ENCODE measurements around the gene PLA2G7.
A peak's percentile ranks its signal among the peaks of the same experiment; 100 is the strongest.
"Not testable (repeated sequence)": the region's sequence is repeated elsewhere in the genome, so short reads cannot be mapped to it uniquely, and the experiment has no call there.

The PLA2G7 gene

DNA sequence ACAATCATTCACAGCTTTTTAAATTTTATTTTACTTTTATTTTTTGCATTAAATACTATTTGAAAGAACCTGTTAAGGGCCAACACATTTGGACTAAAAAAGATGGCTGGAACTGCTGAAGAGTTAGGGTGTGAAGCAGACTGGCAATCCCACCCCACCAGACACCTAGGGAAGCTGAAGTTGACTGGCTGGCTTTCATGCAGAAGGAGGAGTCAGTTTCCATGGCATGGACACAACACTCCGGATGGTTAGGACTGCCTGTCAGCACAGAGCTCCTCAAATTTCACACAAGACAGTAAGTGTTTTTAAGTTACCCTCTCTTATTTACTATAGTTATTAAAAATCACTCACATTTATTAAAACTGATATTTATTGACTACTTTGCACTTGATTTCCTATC, 11.5 kb upstream of the PLA2G7 start, which contains the start of gene ANKRD66:
TSS of gene ANKRD66 (plus strand) at position 238 of the 400 bp plus-strand sequence. CDS start 5,016 bp downstream, outside the sequence.
- no peak for DNase-seq

DNA sequence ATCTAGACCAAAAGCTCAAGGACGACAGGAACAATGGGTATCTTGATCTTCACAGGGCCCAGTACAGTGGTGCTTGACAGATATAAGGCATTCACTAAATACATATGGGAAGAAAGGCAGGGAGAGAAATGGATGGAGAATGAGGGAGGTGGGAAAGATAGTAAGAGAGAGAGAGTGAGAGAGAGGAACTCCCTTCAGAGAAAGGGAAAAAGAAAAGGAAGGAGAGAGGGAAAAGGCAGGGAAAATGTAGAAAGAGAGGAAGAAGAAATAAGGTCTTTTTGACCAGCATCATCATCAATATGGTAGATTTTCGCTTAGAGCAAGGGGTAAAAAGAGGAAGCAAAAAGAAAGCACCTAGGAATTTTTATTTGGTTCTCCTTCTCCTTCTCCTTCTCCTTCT, 10.8 kb upstream of the PLA2G7 start:
- no peak for DNase-seq

DNA sequence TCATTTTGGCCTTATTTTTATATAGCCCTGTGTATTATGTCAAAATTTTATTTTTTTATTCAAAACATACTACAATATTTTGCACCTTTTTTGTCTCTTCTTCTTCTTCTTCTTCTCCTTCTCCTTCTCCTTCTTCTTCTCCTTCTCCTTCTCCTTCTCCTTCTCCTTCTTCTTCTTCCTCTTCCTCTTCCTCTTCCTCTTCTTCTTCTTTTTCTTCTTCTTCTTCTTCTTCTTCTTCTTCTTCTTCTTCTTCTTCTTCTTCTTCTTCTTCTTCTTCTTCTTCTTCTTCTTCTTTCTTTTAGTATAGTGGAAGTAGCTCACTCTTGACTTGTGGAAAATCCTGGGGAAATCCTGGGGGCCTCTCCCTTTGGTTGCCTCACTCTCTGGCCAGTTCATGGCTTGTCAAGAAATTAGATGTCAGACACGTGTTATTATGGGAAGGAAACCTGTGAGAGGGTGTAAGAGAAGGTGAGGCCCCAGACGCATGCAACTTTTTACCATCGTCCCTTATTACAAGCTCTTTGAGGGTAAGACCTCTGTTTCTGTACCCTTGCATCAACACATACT, 9.1 kb upstream of the PLA2G7 start:
- DNase-seq: not testable (repeated sequence)

- no peak for DNase-seq
Observed at GRCh38 chr6:46743425-46744158, 8.4 kb upstream of the PLA2G7 start.

- no peak for DNase-seq
Observed at GRCh38 chr6:46741910-46742309, 6.7 kb upstream of the PLA2G7 start.

DNA sequence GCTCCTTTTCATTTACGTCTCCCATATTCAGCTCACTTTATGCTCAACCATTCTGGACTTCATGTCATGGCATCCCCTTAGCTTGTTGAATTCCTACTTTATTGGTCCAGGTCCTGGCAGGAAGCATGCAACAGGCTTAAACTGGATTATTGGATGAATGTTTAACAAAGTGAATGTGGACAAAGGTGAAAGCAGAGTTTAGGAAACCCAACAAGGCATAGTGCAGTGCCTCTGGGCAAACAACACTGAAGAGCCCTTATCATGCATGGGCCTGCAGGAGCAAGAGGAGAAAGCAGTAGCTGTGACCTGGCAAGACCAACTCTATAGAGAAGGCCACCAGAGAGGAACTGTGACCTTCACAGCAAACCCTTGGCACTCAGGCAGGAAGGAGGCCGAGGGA, 6.3 kb upstream of the PLA2G7 start:
- DNase-seq: no peak

DNA sequence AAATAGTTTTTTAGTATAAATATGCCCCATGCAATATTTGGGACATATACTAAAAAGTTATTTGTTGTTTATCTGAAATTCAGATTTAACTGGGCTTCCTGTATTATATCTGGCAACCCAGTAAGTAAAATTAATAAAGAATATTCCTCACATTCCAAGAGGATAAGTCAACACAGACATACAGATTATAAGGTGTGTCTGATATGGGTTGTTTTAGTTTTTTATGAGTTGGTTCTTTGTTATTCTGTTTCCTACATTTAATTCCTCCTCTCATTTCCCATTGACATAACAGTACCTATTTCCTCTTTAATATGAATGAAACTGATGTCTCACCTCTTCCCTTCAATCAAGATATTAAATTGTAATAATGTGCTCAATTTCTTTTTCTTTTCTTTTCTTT, 1.7 kb upstream of the PLA2G7 start:
- peak; percentile 50 for DNase-seq

DNA sequence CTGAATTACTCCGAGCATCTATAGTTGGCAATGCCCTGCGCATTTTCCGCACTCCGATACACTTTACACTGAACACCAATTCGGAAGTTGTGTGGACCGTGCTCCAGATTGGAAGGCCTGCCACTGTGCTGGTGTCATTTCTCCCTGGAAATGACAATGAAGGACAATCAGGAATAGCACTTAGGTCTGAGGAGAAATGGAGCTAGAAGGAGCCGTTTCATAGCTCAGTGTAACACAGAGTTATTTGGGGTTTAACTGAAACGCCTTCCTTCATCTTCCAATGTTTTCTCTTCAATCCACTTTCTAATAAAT, 501 bp upstream of the PLA2G7 start:
- no peak for DNase-seq

DNA sequence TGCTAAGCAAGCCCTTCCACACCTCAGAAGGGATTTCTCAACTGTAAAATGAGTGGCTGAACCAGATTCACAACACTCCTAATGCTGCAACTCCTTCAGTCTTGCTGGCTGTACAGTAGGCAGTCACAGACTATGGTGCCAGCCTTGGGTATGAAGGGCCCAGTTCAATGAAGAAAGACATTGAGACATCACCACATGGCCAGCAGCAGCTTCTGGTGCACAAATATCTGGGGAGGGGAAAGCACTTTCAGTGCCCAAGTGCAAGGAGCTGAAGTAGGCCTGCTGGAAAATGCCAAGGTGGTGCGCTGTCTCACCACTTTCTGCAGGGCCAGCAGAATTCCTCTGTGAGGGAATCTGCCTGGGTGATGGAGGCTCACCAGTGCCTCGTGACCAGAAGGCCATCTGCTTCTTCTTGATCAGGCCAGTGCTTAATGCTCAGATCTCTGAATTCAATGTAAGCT, 1.8 kb downstream of the PLA2G7 start:
- no peak for DNase-seq

DNA sequence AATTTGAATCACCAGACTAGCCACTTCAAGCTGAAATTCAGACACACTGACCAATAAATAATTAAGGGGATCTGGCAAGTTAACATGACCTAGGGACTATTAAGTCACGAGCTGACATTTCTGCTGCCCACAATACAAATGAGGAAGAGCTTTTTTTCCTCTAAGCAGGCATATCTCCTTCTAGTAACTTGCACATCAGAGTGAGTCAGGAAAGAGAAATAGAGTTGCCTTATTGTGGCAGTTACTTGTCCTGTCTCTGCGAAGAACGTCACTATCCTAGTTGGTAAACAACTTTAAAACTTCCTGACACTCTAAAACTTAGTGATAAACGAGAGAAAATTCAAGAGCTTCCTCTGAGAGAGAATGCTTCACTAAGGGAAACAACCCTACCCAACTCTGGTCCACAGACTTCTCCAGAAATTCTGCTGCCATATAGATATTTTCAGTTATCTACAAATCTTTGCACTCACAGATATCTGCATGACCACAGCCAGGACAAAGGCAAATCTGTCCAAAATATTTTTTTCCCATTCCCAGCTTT, 4.2 kb downstream of the PLA2G7 start:
- DNase-seq: no peak

GRCh38 chr6:46729787-46730326, 5.3 kb downstream of the PLA2G7 start:
- DNase-seq: no peak

- no peak for DNase-seq
Observed at GRCh38 chr6:46720401-46720800, 14.8 kb downstream of the PLA2G7 start.

DNA sequence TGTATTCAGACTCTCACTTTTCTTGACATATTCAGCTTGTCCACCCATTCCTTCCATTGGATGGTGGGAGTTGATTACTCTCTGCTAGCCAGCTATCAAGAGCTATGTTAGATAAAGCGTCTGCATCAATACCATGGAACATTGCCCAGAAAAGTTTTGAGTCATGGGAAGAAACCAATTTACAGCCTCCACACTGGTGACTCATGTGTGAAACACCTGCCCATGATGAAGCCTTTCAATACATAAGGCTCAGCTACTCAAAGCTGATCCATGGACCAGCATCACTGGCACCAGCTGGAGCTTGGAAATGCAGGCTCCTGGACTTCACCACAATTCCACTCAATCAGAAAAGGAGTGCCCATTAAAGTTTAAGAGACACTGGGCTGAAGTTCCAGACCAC, 16.1 kb downstream of the PLA2G7 start:
- DNase-seq: peak; percentile 88

DNA sequence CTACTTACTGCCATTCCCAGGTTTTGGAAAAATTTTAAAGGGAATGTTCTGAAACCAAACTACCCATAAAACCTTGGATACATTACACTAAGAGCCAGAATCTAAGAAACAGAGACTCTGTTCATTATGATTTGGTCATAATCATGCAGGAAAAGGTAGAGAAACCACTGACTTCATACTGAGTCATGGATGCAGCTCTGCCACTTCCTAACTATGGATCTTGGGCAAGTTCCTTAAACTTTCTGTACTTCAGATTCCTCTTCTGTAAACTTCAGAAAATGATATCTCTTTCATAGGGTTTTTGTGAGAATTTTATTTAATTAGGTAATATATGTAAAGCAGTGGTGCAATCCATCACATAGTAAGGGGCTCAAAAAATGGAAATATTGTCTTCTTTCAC, 20.0 kb downstream of the PLA2G7 start:
- peak; percentile 56 for DNase-seq

GRCh38 chr6:46711491-46711890, 23.7 kb downstream of the PLA2G7 start:
- DNase-seq: no peak

GRCh38 chr6:46706464-46706863, 28.7 kb downstream of the PLA2G7 start:
- no peak for DNase-seq

DNA sequence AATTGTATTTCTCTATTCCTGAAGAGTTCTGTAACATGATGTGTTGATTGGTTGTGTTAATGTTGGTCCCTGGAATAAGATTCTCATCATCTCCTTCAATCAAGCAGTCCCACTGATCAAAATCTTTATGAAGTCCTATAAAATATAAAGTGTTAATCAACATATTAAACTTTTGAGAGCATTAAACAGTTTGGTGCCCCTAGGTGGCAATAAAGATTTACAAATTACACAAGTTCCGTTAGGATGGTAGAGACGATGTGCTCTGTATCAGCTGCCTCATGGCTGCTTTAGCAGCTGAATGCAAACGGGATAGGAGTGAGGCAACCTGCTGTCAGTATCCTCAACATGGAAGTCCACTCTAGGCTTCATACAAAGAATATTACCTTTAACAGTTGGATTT, 30.6 kb downstream of the PLA2G7 start:
- peak; percentile 40 for DNase-seq

DNA sequence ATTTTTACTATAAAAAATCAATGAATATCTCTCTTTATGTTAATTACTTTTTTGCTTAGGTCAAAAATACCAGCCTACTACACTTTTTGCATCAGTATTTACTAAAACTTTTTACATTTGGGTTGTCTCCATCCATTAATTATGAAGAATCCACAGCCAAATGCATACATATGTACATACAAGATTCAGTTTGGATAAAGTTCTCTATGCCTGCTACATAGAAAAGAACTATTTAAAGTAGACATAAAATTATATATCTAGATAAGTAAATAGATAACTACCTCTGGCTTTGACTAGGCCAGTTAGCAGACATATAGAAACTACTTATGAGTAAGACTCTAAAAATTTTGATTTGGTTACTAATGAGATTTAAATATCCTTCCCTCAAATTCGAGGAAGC, 35.2 kb downstream of the PLA2G7 start:
- no peak for DNase-seq

DNA sequence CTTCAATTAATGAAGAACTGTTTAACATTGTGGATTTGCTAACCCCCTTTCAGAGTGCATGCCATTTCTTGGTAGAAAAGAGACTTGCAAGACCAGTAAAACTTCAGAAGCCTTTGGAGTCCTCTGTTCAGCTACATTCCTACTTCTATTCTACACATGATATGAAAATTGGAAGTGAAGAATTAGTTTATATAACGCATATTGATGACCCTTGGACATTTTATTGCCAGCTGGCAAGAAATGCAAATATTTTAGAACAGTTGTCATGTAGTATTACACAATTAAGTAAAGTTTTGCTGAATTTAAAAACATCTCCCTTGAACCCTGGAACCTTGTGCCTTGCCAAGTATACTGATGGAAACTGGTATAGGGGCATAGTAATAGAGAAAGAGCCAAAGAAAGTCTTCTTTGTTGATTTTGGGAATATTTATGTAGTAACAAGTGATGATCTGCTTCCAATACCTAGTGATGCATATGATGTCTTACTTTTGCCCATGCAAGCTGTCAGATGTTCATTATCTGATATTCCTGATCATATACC, 44.2 kb downstream of the PLA2G7 start:
- DNase-seq: no peak

GRCh38 chr6:46690141-46690755, 44.9 kb downstream of the PLA2G7 start:
- DNase-seq: no peak

GRCh38 chr6:46689657-46690056, 45.5 kb downstream of the PLA2G7 start:
- DNase-seq: no peak

DNA sequence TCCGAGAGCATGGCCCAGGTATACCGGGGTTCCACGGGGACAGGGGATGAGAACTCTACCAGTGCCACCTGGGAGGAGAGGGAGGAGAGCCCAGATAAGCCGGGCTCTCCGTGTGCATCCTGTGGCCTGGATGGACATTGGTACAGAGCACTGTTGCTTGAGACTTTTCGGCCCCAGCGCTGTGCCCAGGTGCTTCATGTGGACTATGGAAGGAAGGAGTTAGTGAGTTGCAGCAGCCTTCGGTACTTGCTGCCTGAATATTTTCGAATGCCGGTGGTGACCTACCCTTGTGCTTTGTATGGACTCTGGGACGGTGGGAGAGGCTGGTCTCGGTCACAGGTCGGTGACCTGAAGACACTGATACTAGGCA, 46.2 kb downstream of the PLA2G7 start:
- no peak for DNase-seq

DNA sequence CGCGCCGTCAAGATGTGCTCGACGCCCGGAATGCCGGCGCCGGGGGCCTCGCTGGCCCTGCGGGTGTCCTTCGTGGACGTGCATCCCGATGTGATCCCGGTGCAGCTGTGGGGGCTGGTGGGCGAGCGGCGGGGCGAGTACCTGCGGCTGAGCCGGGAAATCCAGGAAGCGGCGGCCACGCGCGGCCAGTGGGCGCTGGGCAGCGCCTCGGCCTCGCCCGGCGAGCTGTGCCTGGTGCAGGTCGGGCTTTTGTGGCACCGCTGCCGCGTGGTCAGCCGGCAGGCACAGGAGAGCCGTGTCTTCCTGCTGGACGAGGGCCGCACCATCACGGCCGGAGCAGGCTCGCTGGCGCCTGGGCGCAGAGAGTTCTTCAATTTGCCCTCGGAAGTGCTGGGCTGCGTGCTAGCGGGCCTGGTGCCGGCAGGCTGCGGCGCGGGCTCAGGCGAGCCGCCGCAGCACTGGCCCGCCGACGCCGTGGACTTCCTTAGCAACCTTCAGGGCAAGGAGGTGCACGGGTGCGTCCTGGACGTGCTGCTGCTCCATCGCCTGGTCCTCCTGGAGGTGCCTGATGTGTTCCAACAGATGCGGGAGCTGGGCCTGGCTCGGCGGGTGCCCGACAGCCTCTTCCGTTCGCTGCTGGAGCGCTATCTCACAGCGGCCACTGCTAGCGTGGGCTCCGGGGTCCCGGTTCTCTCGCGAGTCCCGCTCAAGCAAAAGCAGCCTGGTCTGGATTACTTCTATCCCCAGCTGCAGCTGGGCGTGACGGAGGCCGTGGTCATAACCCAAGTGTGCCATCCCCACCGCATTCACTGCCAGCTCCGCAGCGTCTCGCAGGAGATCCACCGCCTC, 46.8 kb downstream of the PLA2G7 start:
- no peak for DNase-seq

All from NCI-H226 (cell line).